Measurements from ENCODE around the gene TRIM59.

Gene TRIM59

DNA sequence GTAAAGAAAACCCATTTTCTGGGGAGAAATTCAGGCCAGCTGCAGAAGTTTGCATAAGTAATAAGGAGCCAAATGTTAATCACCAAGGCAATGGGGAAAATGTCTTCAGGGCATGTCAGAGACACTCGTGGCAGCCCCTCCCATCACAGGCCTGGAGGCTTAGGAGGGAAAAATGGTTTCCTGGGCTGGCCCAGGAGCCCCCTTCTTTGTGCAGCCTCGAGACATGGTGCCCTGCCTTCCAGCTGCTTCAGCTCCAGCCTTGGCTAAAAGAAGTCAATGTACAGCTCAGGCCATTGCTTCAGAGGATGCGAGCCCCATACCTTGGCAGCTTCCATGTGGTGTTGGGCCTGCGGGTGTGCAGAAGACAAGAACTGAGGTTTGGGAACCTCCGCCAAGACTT, 20.6 kb upstream of the TRIM59 start:
- H3K4me1 Mint-ChIP-seq = no peaks in the 10 kb centered on the region
- H3K27ac Mint-ChIP-seq = no peak overlapping the region
- H3K27me3 Mint-ChIP-seq (ENCODE audit: low read depth) = no peaks in the 10 kb centered on the region
- H3K4me3 Mint-ChIP-seq = no peak overlapping the region
- peaks cover 21% of the 10 kb centered on the region for H3K9me3 Mint-ChIP-seq
- TF ChIP-seq, protein P1, sequence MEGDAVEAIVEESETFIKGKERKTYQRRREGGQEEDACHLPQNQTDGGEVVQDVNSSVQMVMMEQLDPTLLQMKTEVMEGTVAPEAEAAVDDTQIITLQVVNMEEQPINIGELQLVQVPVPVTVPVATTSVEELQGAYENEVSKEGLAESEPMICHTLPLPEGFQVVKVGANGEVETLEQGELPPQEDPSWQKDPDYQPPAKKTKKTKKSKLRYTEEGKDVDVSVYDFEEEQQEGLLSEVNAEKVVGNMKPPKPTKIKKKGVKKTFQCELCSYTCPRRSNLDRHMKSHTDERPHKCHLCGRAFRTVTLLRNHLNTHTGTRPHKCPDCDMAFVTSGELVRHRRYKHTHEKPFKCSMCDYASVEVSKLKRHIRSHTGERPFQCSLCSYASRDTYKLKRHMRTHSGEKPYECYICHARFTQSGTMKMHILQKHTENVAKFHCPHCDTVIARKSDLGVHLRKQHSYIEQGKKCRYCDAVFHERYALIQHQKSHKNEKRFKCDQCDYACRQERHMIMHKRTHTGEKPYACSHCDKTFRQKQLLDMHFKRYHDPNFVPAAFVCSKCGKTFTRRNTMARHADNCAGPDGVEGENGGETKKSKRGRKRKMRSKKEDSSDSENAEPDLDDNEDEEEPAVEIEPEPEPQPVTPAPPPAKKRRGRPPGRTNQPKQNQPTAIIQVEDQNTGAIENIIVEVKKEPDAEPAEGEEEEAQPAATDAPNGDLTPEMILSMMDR (IDR thresholded peaks at IDR 0.05; ENCODE audit: unreplicated experiment in 3 of 3) = no peak
- peaks cover 11% of the 10 kb centered on the region for H3K36me3 Mint-ChIP-seq (ENCODE audit: low read depth)

DNA sequence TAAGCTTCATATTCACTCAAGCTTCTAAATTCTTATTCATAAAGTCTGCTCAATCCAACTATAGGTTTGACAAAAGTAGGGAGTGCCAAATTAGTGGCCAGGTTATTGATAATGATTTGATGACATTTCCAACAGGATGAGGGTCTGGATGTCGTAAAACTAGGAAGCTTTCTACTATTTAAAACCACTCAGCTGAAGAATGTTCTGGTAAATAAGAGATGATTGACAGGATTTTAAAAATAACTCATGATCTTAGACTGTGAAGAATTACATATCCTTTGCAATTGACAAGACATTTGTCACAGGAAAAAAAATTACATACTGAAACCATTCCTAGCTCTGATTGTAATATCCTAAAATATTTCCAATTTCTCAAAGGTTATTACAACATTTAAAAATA, 15.4 kb upstream of the TRIM59 start:
- peaks cover 6% of the 10 kb centered on the region for H3K36me3 Mint-ChIP-seq (ENCODE audit: low read depth)
- no peaks in the 10 kb centered on the region for H3K27me3 Mint-ChIP-seq (ENCODE audit: low read depth)
- TF ChIP-seq, protein P1 (IDR thresholded peaks at IDR 0.05; ENCODE audit: unreplicated experiment in 3 of 3) = no peak
- H3K9me3 Mint-ChIP-seq = peaks cover 13% of the 10 kb centered on the region
- H3K4me1 Mint-ChIP-seq = no peaks in the 10 kb centered on the region
- H3K4me3 Mint-ChIP-seq = no peak overlapping the region
- H3K27ac Mint-ChIP-seq = no peak overlapping the region

DNA sequence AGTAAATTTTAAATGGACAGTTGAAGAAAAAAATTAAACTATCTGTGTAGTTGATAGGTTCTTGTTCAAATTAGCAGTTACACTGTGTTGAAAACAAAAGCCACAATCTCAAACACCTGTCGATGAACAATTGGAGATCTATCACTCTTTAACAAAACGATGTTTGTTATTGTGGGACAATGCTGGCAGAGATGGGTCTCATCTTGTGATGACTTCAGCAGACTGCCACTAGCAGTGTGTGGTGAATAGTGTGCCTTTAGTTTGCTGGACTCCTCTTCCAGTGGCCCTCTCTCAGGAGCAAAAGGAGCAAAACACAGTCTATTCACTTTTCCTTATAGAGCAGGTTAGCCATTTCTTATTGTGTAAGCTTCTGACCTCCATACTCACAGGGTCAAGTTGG, 14.7 kb upstream of the TRIM59 start:
- TF ChIP-seq, protein P1 (IDR thresholded peaks at IDR 0.05; ENCODE audit: unreplicated experiment in 3 of 3) = no peak
- peaks cover 8% of the 10 kb centered on the region for H3K9me3 Mint-ChIP-seq
- no peaks in the 10 kb centered on the region for H3K27me3 Mint-ChIP-seq (ENCODE audit: low read depth)
- no peaks in the 10 kb centered on the region for H3K36me3 Mint-ChIP-seq (ENCODE audit: low read depth)
- no peak overlapping the region for H3K27ac Mint-ChIP-seq
- H3K4me1 Mint-ChIP-seq = no peaks in the 10 kb centered on the region
- H3K4me3 Mint-ChIP-seq = no peak overlapping the region

DNA sequence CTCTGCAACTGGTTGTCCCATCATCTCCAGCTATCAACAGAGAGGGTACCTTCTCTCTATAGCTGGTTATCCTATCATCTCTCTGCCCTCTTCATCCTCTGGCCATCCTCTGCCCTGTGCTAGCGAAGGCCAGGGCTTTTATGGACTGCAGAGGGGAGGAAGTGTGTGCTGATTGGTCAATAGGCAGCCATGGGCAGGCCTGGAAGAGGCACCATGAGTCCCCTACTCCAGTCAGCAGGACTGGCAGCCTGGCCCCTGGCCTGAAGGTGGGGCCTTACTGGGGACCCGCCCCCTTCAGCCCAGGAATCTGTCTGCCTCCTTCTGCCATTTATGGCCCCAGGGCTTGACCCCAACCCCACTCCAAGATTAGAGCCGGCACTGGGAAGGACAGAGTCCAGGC, 10.4 kb upstream of the TRIM59 start:
- no peaks in the 10 kb centered on the region for H3K4me1 Mint-ChIP-seq
- peaks cover 4% of the 10 kb centered on the region for H3K27me3 Mint-ChIP-seq (ENCODE audit: low read depth)
- no peaks in the 10 kb centered on the region for H3K9me3 Mint-ChIP-seq
- no peak overlapping the region for H3K4me3 Mint-ChIP-seq
- TF ChIP-seq, protein P1 (IDR thresholded peaks at IDR 0.05; ENCODE audit: unreplicated experiment in 3 of 3) = no peak
- H3K36me3 Mint-ChIP-seq (ENCODE audit: low read depth) = no peaks in the 10 kb centered on the region
- H3K27ac Mint-ChIP-seq = no peak overlapping the region

DNA sequence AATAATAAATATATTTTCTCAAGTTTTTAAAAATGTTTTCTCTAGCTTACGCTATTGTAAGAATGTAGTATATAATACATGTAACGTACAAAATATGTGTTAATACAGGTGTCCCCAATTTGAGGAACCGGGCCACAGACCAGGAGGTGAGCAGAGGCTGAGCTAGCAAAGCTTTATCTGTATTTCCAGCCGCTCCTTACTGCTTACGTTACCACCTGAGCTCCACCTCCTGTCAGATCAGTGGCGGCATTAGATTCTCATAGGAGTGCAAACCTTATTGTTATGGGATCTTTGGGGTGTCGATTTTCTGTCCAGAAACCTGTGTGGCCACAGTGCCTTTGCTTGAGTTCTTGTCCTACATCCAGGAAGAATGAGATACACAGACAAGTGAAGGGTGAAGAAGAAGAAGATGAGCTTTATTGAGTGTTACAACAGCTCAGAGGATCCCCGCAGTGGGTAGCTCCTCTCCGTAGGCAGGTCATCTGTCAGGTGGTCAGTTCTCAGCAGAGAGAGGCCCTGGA, 9.9 kb upstream of the TRIM59 start:
- TF ChIP-seq, protein P1 (IDR thresholded peaks at IDR 0.05; ENCODE audit: unreplicated experiment in 3 of 3) = no peak
- Mint-ChIP-seq H3K27me3 (ENCODE audit: low read depth) (peaks cover 4% of the 10 kb centered on the region), H3K9me3 (no peaks in the 10 kb centered on the region), H3K27ac (no peak overlapping the region), H3K4me1 (no peaks in the 10 kb centered on the region), H3K4me3 (no peak overlapping the region), H3K36me3 (ENCODE audit: low read depth) (no peaks in the 10 kb centered on the region)

GRCh38 chr3:160458151-160458550, 8.6 kb upstream of the TRIM59 start:
- no peaks in the 10 kb centered on the region for H3K4me1 Mint-ChIP-seq
- no peak overlapping the region for H3K4me3 Mint-ChIP-seq
- H3K27ac Mint-ChIP-seq = no peak overlapping the region
- H3K36me3 Mint-ChIP-seq (ENCODE audit: low read depth) = no peaks in the 10 kb centered on the region
- H3K9me3 Mint-ChIP-seq = no peaks in the 10 kb centered on the region
- TF ChIP-seq, protein P1 (IDR thresholded peaks at IDR 0.05; ENCODE audit: unreplicated experiment in 3 of 3) = no peak
- peaks cover 4% of the 10 kb centered on the region for H3K27me3 Mint-ChIP-seq (ENCODE audit: low read depth)

Data from nephron (organoid).